Esophagus (tissue), 2 donors: ENCODE results near the gene MEA1. TPM values are rescaled to one million over a fixed set of nuclear protein-coding genes. Genes with fewer than 3 reads are reported as not detected.
"Not testable (repeated sequence)": the region's sequence is repeated elsewhere in the genome, so short reads cannot be mapped to it uniquely, and the experiment has no call there.

Source experiments
- H3K27ac ChIP-seq, 2 donors: one replicate each; pipeline ENCODE4 v1.5.1; 2013; ENCODE audit warnings: low read depth in 2 of 2, mild to moderate bottlenecking in 2 of 2, inconsistent platforms in 1 of 2, low read length in 1 of 2, moderate library complexity in 1 of 2
- H3K27me3 ChIP-seq, 2 donors: one replicate each; pipeline ENCODE4 v1.6.1; 2013; ENCODE audit warnings: low read length in 2 of 2, control low read depth in 1 of 2, mild to moderate bottlenecking in 1 of 2; ENCODE audit not compliant: insufficient read depth in 2 of 2, control insufficient read depth in 1 of 2
- H3K36me3 ChIP-seq, 2 donors: one replicate each; pipeline ENCODE4 v1.6.1; 2013; ENCODE audit warnings: low read length in 1 of 2; ENCODE audit not compliant: control insufficient read depth in 2 of 2, insufficient read depth in 2 of 2
- H3K4me1 ChIP-seq, 2 donors: one replicate each; pipeline ENCODE4 v1.6.1; 2013; ENCODE audit warnings: low read length in 1 of 2; ENCODE audit not compliant: control insufficient read depth in 2 of 2, insufficient read depth in 2 of 2
- H3K4me3 ChIP-seq, 2 donors: one replicate each; pipeline ENCODE4 v1.5.1; 2013; ENCODE audit warnings: low read length in 2 of 2, mild to moderate bottlenecking in 2 of 2, low read depth in 1 of 2, moderate library complexity in 1 of 2
- H3K9me3 ChIP-seq, 2 donors: one replicate each; pipeline ENCODE4 v1.6.1; 2013; ENCODE audit warnings: mild to moderate bottlenecking in 2 of 2, low read depth in 1 of 2, low read length in 1 of 2, moderate library complexity in 1 of 2; ENCODE audit not compliant: control insufficient read depth in 2 of 2, insufficient read depth in 1 of 2
- WGBS, 2 donors: extraction: QIAGEN DNeasy Blood & Tissue Kit; methylation state at CpG; one replicate each; pipeline ENCODE4 v1.1.7; 2013; 5-methylcytosine and 5-hydroxymethylcytosine counted together
- polyA plus RNA-seq, 2 donors: library from polyadenylated mRNA; stranded (reverse); fragments of 200-250 nt; gene quantifications; one replicate each; pipeline ENCODE4 v1.2.3, GENCODE V29; 2013
- donor health status: healthy with polysubstance abuse.
- donor health status: Bipolar disorder and iron deficiency.

Gene MEA1
- polyA plus RNA-seq, 2 donors = 83.0 to 95.6 TPM

GRCh38 chr6:43054206-43054943, 40.6 kb upstream of the MEA1 start:
- Histone ChIP-seq H3K27me3 (no peaks in the 10 kb centered on the region), H3K9me3 (no peaks in the 10 kb centered on the region), H3K4me3 (peak overlapping the region in 1 of 2 donors; percentile 87), H3K4me1 (peaks cover 0 to 13% of the 10 kb centered on the region in 2 donors), H3K36me3 (peaks cover 0 to 15% of the 10 kb centered on the region in 2 donors), H3K27ac (peak overlapping the region; percentile 83 to 97)
- 62 to 68% methylated on average over 17 of the region's 17 CpGs for WGBS, 2 donors

- Histone ChIP-seq H3K27ac (peak within 1 kb of the TSS; percentile 83 to 97), H3K36me3 (peaks cover 0 to 15% of the 10 kb centered on the region in 2 donors), H3K4me3 (peak within 1 kb of the TSS; percentile 65 to 87), H3K4me1 (peaks cover 0 to 13% of the 10 kb centered on the region in 2 donors), H3K27me3 (no peaks in the 10 kb centered on the region), H3K9me3 (no peaks in the 10 kb centered on the region)
- 1 to 3% methylated on average over 26 to 45 of the region's 45 CpGs for WGBS, 2 donors
These were observed 39.9 kb upstream of the MEA1 start, which contains the start of gene CUL7 for GRCh38 chr6:43053545-43054205. Gene CUL7 (minus strand): TSS chr6:43053851. CDS start chr6:43052788, 1,063 bp downstream.

- H3K4me1 ChIP-seq = peaks cover 0 to 11% of the 10 kb centered on the region in 2 donors
- peaks cover 4 to 17% of the 10 kb centered on the region in 2 donors for H3K36me3 ChIP-seq
- 13 to 17% methylated on average over 22 of the region's 22 CpGs for WGBS, 2 donors
- no peaks in the 10 kb centered on the region for H3K9me3 ChIP-seq
- H3K27ac ChIP-seq = peak overlapping the region; percentile 83 to 97
- peak overlapping the region; percentile 65 to 87 for H3K4me3 ChIP-seq
- no peaks in the 10 kb centered on the region for H3K27me3 ChIP-seq
These were observed 39.2 kb upstream of the MEA1 start for GRCh38 chr6:43052842-43053544.

GRCh38 chr6:43052225-43052841, 38.6 kb upstream of the MEA1 start:
- Histone ChIP-seq H3K36me3 (peaks cover 5 to 17% of the 10 kb centered on the region in 2 donors), H3K27me3 (no peaks in the 10 kb centered on the region), H3K9me3 (no peaks in the 10 kb centered on the region), H3K4me1 (peaks cover 0 to 11% of the 10 kb centered on the region in 2 donors), H3K4me3 (no peak overlapping the region), H3K27ac (no peak overlapping the region)
- 88 to 89% methylated on average over 19 of the region's 19 CpGs for WGBS, 2 donors

GRCh38 chr6:43050981-43051380, 37.2 kb upstream of the MEA1 start:
- Histone ChIP-seq H3K36me3 (peaks cover 5 to 25% of the 10 kb centered on the region in 2 donors), H3K27me3 (no peaks in the 10 kb centered on the region), H3K4me3 (no peak overlapping the region), H3K27ac (no peak overlapping the region), H3K4me1 (peaks cover 0 to 11% of the 10 kb centered on the region in 2 donors), H3K9me3 (no peaks in the 10 kb centered on the region)
- WGBS, 2 donors = 95 to 96% methylated on average over 17 of the region's 17 CpGs

GRCh38 chr6:43047998-43048397, 34.3 kb upstream of the MEA1 start:
- no peak overlapping the region for H3K4me3 ChIP-seq
- H3K4me1 ChIP-seq = peaks cover 0 to 9% of the 10 kb centered on the region in 2 donors
- H3K36me3 ChIP-seq = peaks cover 10 to 36% of the 10 kb centered on the region in 2 donors
- no peaks in the 10 kb centered on the region for H3K9me3 ChIP-seq
- WGBS, 2 donors = 90 to 93% methylated on average over 7 of the region's 7 CpGs
- no peak overlapping the region for H3K27ac ChIP-seq
- no peaks in the 10 kb centered on the region for H3K27me3 ChIP-seq

- Histone ChIP-seq H3K36me3 (peaks cover 13 to 44% of the 10 kb centered on the region in 2 donors), H3K9me3 (no peaks in the 10 kb centered on the region), H3K4me1 (no peaks in the 10 kb centered on the region), H3K27ac (no peak overlapping the region), H3K4me3 (no peak overlapping the region), H3K27me3 (no peaks in the 10 kb centered on the region)
- WGBS, 2 donors = 92 to 94% methylated on average over 11 of the region's 11 CpGs
These were observed 31.7 kb upstream of the MEA1 start for GRCh38 chr6:43045371-43045930.

GRCh38 chr6:43043310-43043709, 29.6 kb upstream of the MEA1 start:
- WGBS, 2 donors = 89 to 91% methylated on average over 9 of the region's 9 CpGs
- H3K27me3 ChIP-seq = no peaks in the 10 kb centered on the region
- peaks cover 12 to 54% of the 10 kb centered on the region in 2 donors for H3K36me3 ChIP-seq
- no peak overlapping the region for H3K4me3 ChIP-seq
- no peaks in the 10 kb centered on the region for H3K4me1 ChIP-seq
- no peaks in the 10 kb centered on the region for H3K9me3 ChIP-seq
- H3K27ac ChIP-seq = no peak overlapping the region

- not testable (repeated sequence) for H3K27me3 ChIP-seq, H3K27ac ChIP-seq, H3K4me3 ChIP-seq, H3K4me1 ChIP-seq, H3K9me3 ChIP-seq
- 94% methylated on average over 5 to 8 of the region's 8 CpGs for WGBS, 2 donors
- H3K36me3 ChIP-seq = peaks cover 8 to 56% of the 10 kb centered on the region in 2 donors
These were observed 27.7 kb upstream of the MEA1 start for GRCh38 chr6:43041475-43041874.
